Measurements from ENCODE around the gene KLF11.

- TF ChIP-seq, protein P1, sequence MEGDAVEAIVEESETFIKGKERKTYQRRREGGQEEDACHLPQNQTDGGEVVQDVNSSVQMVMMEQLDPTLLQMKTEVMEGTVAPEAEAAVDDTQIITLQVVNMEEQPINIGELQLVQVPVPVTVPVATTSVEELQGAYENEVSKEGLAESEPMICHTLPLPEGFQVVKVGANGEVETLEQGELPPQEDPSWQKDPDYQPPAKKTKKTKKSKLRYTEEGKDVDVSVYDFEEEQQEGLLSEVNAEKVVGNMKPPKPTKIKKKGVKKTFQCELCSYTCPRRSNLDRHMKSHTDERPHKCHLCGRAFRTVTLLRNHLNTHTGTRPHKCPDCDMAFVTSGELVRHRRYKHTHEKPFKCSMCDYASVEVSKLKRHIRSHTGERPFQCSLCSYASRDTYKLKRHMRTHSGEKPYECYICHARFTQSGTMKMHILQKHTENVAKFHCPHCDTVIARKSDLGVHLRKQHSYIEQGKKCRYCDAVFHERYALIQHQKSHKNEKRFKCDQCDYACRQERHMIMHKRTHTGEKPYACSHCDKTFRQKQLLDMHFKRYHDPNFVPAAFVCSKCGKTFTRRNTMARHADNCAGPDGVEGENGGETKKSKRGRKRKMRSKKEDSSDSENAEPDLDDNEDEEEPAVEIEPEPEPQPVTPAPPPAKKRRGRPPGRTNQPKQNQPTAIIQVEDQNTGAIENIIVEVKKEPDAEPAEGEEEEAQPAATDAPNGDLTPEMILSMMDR (IDR thresholded peaks at IDR 0.05): no peak
- TF ChIP-seq RAD21 (IDR thresholded peaks at IDR 0.05; ENCODE audit: low read length) (no peak), TAF1 (IDR thresholded peaks at IDR 0.05; ENCODE audit: borderline replicate concordance, low read depth, low read length) (no peak), GABPA (IDR thresholded peaks at IDR 0.05; ENCODE audit: low read depth) (no peak), ZBTB33 (IDR thresholded peaks at IDR 0.05; ENCODE audit: borderline replicate concordance, low read depth) (no peak), EZH2phosphoT487 (IDR thresholded peaks at IDR 0.05; ENCODE audit: borderline replicate concordance, low read depth) (no peak), YY1 (IDR thresholded peaks at IDR 0.05; ENCODE audit: low read depth) (no peak), USF1 (IDR thresholded peaks at IDR 0.05; ENCODE audit: borderline replicate concordance, low read depth) (no peak), MEF2A (IDR thresholded peaks at IDR 0.05; ENCODE audit: borderline replicate concordance, low read depth) (no peak), EP300 (IDR thresholded peaks at IDR 0.05; ENCODE audit: borderline replicate concordance in 1 of 2, low read depth in 1 of 2, low read length in 1 of 2) (no peak)
- TF ChIP-seq, protein P2, sequence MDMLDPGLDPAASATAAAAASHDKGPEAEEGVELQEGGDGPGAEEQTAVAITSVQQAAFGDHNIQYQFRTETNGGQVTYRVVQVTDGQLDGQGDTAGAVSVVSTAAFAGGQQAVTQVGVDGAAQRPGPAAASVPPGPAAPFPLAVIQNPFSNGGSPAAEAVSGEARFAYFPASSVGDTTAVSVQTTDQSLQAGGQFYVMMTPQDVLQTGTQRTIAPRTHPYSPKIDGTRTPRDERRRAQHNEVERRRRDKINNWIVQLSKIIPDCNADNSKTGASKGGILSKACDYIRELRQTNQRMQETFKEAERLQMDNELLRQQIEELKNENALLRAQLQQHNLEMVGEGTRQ (IDR thresholded peaks at IDR 0.05; ENCODE audit: borderline replicate concordance, low read depth, low read length): no peak
Observed at GRCh38 chr2:10064932-10065772, 21.8 kb downstream of the KLF11 start.
